CD4-positive, alpha-beta T cell treated with Interleukin-1 beta for 1 hour (primary cell): Measurements from ENCODE around the gene SFXN4.

Experiments
- DNase-seq, 2 donors: peaks; one replicate each; pipeline ENCODE4 v3.0.0-alpha.2; 2020 to 2022

Gene SFXN4, protein sequence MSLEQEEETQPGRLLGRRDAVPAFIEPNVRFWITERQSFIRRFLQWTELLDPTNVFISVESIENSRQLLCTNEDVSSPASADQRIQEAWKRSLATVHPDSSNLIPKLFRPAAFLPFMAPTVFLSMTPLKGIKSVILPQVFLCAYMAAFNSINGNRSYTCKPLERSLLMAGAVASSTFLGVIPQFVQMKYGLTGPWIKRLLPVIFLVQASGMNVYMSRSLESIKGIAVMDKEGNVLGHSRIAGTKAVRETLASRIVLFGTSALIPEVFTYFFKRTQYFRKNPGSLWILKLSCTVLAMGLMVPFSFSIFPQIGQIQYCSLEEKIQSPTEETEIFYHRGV

DNA sequence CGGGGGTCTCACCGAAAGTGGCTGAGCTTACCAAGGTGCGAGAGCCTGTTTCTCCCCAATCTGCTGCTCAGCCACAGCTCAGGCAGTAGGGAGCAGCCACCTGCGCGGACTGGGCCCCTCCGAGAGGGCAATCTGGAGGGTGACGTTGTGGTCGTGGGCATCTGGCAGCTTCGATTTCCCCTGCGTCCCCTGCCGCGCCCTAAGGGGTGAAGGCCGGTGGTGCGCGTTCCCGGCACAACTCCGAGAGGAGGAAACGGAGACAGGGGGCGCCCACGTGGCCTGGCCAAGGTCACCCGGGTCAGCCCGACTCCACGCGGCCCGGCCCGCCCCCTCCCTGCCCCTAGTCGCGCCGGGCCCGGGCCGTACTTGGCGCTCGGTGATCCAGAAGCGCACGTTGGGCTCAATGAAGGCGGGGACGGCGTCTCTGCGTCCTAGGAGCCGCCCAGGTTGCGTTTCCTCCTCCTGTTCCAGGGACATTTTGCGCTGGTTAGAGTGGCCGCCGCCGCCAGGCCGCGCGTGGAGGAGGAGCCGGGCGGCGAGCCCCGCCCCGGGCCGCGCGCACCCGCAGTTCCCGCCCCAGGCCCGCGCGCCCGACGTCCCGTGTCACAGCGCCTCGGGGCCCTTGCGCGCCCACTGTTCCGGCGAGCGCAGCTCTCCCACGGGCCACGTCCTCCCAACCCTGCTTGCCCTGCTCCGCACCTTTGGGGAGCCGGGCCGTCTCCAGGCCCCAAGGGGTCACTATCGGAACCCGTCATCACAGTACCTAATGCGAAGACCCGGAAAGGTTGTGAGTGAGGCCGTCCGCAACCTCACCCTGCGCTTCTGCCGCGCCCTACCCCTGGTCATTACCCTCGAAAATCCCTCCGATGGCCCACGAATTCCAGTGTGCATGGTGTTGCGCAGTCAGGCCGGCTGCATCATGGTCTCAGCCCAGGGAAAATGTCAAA is at the start of gene SFXN4:
Gene SFXN4 (minus strand): TSS at position 544 of the 947 bp plus-strand sequence. CDS start 67 bp downstream, at position 477.
- peak; percentile 76 to 81 for DNase-seq

DNA sequence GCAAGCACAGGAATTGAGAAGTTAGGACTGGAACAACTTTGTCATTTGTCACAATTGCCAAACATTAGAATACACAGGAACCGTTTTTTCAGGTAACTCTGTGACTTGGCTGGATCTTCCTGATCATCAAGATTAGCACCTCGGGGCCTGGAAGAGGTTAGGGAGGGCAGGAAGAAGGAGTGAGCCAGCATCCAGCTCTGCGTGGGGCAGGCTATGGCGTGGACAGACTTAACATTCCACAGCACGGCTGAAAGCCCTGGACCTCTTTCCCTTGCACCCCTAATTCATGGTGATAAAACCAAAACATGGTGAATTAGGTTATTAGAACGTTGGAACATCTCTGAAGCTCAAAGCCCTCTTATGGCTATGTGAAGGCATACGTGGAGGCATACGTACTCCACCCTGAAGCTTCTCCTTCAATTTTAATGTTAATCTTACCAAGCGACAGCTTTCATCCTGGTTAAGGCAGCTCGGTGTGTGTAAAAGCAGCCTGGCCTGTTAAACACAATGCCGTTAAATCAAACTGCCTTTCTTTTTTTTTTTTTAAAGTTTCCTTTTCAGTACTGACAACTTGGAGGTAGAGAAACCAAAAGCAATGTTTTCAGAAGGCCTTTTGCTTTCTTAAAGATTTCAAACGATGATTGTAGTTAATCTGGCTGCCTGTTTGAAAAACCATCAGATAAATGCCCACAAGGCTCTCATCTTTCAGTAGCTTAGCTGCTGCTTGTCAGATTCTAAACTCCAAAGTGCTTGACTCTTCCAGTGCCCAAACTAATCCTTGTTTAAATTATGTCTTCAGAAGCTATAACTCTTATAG is 46.3 kb upstream of the SFXN4 start:
- DNase-seq: peak in 1 of 2 donors; percentile 42

DNA sequence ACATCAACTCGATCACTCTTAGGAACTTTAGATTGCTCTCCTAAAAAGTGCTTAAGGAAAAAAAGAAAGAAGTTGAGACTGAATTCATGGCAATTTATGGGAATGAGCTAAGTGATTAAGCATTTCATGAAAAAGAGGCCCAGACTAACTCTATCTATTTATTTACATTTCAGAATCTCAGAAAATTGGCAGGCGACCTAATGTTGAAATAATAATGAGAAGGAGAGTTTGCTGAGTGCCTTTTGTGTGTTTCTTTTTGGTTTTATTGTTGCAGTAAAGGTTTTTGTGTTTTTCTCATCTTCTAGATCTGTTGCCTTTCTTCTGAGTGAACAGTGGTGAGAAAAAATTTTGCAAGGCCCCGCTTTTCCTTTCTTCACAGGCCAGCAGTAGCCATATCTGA is 45.7 kb upstream of the SFXN4 start:
- DNase-seq: no peak

DNA sequence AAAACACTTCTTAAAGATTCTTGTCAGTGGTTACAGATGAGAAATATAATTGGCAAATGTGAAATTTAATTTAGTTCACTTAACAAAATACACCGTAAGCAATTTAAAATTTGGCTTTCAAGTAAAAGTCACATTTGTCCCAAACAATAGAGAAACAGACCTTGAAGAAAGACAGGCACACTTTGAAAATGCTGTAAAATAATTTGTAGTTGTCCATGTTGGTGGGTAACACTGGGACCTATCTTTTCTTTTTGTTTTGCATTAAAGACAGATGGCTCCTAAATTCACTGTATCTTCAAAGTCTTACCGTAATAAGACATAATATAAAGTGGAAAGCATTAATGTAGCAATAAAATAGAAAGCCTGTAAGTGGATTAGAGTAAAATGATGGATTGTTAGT is 45.1 kb upstream of the SFXN4 start:
- DNase-seq: no peak

DNA sequence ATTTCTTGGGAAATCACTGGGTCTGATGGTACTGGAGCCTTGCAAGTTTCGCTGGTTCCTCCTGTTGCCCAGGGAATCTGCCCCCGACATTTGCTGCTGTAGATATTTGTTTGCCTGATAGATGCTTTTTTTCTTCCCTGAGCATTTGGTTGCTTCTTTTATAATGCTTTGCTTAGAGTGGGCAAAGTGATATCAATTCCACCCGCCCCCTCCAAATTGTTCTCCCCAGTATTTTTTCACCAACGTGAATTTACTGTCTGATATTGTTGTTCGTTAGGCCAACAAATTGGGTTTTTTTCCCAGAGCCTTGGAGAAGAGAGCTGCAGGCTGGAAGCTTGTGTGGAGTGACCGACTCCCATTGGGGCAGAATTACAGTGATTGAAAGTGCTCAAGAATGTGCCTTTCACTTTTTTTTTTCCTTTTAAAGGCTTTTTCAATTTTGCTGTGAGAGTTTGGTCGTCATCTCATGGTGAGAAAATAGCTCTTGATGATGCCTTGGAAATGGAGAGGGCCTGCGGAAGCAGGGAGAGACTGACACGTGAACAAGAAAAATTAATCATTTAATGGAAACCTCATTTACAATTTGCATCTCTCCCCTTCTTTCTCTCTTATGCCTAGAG is 44.3 kb upstream of the SFXN4 start:
- no peak for DNase-seq

DNA sequence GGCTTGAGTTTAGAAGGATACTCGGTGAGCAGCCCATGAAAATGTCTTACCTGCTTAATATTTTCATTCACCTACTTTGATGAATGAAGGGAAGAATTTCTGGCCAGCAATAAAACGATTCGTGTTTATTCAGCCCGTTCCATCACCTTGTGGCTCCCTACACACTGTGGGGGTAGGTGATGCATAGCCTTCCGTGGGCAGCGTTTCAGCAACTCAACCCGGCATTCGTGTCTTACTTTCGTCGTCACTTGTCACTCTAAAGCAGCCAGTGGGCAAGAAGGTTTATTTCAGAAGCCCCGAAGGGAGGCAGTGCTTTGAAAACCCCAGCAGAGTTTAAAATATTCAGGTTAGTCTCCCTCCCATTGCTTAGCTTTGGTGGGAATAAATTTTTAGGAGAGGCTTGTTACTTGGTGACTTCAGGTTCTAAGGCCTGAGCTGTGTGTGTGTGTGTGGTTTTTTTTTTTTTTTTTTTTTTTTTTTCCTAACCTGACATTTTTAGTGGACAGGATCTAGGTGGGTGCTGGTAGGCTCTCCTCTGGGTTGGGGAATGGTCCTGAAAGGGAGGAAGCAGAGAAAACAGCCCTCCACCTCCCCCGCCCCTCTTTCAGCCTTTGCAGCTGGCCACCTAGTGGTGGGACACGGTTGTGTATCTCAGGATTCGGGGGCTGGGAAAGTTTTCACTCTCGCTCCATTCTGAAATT is 43.7 kb upstream of the SFXN4 start:
- DNase-seq: peak; percentile 51 to 55

DNA sequence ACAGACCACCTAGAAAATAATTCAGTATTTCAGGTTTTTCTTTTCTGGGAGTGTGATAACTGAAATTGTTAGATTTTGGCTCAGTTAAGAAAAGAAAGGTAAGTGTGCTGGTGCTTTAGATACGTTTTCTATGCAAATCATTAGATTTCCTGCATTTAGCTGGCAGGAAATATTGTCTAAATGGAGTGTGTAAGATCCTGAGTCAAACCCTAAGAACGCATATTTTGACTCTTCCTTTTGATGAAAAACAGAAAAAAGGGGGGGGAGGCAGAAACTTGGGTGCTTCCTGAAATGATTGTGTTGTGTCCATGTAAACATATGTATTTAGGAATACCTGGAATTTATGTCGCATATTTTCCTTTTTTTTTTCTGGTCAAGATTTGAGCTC is 43.0 kb upstream of the SFXN4 start:
- peak in 1 of 2 donors; percentile 13 for DNase-seq

DNA sequence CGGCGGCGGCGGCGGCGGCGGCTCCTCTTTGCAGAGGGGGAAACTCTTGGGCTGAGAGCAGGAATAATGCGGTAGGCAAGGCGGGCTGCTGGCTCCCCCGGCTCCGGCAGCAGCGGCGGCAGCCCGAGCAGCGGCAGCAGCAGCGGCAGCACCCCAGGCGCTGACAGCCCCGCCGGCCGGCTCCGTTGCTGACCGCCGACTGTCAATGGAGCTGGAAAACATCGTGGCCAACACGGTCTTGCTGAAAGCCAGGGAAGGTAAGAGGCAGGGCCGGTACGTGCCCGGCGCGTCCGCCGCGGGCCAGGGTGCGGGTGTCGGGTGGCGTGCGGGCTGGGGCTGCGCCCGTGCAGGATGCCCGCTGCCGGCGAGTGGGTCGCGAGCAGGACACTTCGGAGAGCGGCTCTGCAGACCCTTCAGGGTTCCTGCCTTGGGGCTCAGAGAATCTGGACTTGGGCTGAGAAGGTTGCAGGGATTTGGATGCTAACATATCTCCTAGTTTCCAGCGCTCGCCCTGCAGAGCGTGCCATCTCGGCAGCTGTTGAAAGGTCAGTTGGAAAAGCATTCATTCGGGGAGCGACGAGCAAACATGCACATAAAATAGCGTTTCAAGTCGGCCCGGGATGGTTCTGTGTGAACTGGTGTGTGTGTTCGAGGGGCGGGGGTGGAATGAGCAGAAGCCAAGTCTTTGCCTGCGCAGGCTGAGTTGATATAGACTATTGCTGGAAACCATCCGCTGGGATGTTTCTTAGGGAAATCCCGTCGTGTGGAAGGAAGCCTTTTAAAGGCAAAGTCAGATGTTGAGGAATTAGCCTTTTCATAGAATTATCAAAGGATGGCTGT is 42.4 kb upstream of the SFXN4 start:
- DNase-seq: peak; percentile 13 to 34

DNA sequence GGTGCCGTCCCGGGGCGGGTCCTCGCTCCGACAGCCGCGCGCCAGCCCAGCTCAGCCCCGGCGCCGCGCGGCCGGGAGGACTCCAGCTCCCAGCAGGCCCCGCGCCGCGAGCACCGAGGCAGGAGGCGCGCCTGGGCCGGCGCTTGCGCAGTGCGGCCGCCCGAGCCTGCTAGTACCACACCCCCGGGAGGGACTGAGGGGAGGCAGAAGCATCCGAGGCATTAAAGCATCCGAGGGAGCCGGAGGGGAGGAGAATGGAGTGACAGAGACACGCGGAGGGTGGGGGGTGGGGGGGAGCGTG is 41.8 kb upstream of the SFXN4 start, which contains the start of gene GRK5:
Gene GRK5 (plus strand): TSS at position 206 of the 301 bp plus-strand sequence. CDS start 347 bp downstream, outside the sequence.
- peak; percentile 98 to 99 for DNase-seq

DNA sequence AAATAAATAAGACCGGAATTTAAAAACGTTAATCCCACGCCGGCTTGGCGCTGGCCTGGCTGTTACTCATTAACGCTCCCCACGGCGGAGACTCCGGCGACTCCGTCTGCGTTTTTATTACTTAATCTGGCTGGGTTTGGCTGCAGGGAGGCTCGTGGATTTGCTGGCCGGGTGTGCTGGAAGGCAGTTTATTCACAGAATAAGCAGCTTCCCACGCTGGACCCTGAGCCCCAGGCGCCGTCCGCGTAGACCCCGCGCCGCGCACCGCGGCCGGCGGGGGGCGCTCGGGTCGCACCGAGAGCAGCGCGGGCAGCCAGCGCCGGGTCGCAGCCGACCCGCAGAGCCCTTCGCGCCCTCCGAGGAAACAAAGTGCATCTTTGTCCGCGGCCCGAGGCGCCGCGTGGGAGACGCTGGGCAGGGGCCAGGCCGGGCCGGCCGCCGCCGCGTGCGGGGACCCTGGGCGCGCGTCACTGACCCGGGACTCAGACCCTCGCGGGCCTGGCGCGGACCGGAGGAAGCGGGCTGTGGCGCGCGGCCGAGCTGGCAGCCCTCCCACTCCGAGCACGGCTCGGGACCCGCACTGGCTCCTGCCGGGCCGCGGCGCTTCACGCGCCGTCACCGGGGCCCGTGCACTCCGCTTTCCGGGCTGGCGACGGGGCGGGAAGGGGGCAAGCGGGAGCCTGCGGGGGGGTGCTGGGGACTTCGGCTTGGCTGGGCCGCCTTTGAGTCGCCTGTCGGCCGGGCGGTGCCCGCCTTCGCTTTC is 41.3 kb upstream of the SFXN4 start:
- peak; percentile 74 to 76 for DNase-seq

DNA sequence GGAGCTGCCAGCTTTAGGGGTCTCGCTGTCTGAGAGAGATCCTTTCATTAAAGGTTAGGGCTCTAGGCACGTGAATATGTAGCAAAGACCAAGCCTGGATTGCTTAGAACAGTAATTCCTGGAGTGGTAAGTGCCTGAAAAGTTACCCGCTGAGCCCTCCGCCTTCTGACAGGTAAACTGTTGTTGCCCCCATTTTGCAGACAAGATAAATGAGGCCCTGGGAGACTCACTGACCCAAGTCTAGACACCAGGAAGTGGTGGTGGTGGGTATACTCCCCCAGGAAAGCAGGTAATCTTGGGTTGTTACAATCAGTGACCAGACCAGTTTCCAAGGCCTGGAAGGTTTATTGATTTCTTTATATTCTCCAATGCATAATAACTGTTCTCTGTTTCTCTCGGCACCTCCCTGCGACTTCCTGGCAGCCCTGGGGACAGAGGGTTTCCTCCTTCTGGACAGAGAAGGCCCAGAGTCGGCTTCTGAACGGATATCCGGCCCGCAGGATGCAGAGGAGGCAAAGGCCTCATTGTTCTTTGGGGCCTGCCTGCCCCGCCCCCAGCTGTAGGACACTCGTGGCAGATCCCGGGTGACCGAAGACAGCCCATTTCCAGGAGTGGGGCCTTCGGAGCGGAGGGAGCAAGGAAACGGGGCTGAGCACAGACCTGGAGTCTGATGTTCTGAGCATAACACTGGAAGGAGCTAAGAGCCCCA is 40.5 kb upstream of the SFXN4 start:
- peak; percentile 35 to 40 for DNase-seq

DNA sequence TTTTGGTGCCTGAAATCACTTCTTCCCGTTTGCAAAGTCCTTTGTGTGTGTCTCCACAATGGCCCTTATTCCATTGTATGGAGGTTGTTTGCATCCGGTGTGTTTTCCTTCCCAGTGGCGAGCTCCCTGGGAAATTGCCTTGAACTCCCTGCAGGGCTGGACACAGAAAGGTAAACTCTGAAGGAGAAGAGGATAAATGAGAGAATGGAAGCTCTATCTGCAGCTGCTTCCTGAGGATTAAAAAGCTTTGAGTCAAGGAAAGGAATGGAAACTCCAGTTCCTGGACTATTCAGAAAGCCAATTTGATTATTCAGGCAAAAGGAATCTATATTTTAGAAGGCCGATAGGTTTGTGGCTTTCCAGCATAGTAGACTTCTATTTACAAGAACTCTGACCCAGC is 37.5 kb upstream of the SFXN4 start:
- no peak for DNase-seq

DNA sequence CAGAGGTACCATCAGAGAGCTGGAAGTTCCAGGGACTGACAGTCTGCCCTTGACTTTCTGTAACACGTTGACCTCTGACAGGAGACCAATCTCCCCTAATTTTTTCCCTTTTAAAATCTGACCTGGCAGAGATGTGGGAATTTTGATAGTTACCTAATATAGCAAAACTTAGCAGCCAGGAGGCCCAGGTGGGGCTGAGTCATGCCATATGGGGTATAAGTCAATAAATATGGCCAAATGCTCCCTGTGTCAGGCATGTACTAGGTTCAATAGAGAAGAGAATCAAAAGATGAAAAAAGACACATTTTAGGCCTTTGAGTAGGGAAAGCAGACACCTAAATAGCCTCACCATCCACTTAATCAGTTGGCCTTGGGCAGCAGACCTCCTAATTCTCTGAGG is 35.7 kb upstream of the SFXN4 start:
- no peak for DNase-seq

DNA sequence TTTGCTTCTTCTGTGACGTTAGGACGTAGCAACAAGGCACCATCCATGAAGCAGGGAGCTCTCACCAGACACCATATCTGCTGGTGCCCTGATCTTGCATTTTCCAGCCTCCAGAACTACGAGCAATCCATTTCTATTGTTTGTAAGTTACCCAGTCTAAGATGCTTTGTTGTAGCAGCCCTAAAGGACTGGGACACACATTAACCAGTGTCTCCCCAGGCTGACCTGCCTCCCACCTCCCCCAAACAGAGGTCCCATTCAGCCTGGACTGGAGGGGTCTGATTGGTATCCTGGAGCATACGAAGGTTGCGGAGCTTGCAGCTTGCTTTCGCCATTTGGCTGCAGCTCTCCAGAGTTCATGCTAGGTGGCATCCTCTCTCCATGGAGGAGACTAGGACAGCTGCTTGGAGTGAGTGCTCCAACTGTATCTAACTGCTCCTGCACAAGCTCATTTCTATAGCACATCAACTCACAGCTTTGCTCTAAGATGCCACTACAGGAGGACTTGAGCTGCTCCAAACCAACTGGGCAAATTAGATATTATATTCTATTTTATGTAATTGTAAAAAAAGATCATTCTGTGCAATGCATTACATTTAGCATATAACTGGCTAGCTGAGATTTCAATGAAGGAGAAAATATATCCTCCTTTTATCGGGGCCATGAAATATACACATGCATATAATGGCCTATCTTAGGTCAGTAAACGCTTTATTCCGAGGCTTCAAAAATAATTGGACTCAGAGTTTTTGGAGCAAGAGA is 33.9 kb upstream of the SFXN4 start:
- DNase-seq: peak; percentile 57 to 58

DNA sequence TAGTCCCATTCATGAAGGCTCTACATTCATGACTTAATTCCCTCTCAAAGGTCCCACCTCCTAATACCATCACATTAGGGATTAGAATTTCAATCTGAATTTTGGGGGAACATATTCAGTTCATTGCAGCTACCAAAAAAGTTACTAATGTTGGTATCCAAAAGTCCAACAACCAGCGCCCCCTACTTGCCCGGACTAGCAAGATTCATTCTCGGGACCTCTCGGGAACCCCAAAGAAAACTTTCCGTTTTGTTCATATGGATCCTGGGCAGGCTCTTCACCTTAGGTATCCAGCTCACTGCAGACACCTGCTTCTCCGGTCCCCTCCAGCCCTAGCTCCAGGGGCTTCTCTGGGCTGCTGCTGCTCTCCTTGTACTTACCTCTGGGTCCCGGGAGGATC is 32.9 kb upstream of the SFXN4 start:
- DNase-seq: peak in 1 of 2 donors; percentile 32

DNA sequence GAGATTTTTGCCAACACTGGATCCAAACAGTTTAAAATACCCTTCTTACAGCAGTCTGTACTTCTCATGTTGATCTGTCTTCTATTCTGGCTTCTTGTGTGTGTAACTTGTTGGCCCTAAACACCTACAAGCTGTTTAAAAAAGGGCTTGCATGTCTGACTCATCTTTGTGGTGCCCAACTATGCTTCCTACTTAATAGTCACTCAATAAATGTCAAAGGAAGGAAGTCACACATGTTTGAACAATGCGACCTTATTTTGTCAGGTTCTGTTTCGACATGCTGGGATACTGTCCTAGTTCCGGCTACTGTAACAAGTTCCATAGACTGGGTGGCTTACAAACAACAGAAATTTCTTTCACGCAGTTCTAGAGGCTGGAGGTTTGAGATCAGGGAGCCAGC is 32.4 kb upstream of the SFXN4 start:
- DNase-seq: no peak

DNA sequence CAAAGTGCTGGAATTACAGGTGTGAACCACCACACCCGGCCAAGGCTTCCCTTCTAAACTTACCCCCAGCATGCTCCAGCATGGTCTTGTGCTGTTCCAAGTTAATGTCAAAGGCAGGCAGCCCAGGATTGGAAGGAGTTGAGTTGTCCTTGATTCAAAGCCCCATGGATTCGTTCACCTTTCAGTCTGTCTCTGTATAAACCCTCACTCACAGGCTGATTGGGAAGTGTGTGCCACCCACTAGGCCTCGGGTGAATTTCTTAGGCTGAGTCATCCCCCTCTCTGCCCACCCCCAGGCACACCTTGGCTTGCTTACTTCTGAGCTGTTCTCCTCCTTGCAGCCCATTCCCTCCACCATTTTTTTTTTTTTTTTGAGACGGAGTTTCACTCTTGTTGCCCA is 26.4 kb upstream of the SFXN4 start:
- DNase-seq: no peak

DNA sequence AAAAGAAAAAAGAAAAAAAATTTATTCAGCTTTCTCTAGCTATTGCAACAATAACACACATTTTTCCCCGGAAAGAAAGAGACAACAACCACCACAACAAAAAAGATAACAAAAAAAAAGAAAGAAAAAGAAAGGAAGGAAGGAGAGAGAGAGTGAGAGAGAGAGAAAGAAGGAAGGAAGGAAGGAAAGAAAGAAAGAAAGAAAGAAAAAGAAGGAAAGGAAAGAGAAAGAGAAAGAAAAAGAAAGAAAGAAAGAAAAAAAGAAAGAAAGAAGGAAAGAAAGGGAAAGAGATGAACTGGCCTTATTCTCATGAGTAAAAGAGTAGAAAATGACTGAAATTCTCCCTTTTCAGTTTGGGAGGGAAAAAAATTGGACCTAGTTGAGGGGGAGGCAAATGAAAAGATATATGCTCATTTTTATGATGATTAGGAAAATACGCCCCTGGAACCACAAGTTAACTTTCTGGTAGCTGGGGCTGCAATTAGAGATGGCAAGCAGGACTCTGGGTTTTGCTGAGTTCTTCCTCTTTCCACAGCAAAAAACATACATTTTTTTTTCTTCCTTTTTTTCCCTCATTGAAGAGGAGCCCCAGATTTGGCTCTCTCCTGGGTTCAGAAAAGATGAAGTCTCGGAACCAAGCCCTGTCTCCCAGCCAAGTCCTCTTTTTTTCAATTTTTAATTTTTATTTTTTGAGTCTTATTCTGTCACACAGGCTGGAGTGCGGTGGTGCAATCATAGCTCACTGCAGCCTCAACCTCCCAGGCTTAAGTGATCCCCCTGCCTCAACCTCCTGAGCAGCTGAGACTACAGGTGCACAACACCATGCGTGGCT is 25.7 kb upstream of the SFXN4 start:
- DNase-seq: no peak
